Ishikawa (cell line): ENCODE data around the gene ZHX3.

Source experiments
- MAX ChIP-seq: IDR thresholded peaks from 2 replicates; pipeline ENCODE4 v1.6.1; 2012
- RAD21 ChIP-seq: IDR thresholded peaks from 2 replicates; pipeline ENCODE4 v1.6.1; 2012; ENCODE audit warnings: low read depth

- TF ChIP-seq RAD21 (no peak), MAX (peak; percentile 32)
Observed at GRCh38 chr20:41137614-41138474, 179.7 kb downstream of the ZHX3 start.
